HCT116 (cell line): Measurements from ENCODE around the gene OCEL1. TPM values are rescaled to one million over a fixed set of nuclear protein-coding genes. Genes with fewer than 3 reads are reported as not detected.

Experiments
- ATAC-seq: fragments of 200-7000 bp; cut with Tn5 transposase; 2 replicates; pipeline ENCODE4 v1.9.1; 2020; ENCODE audit warnings: mild to moderate bottlenecking, moderate library complexity
- BruUV-seq: library from RNA; stranded (reverse); fragments of 400-500 nt; replicated peaks from 2 replicates; lab custom pipeline; 2021; lab: Mats Ljungman, UMichigan
- CTCF ChIA-PET: fragments of 300-600 bp; sonication (Branson Sonifier 250); formaldehyde crosslinking; loops from one replicate; lab custom pipeline; 2021; ENCODE audit warnings: antibody characterized with exemption; lab: Charles Lee
- POLR2A ChIA-PET: fragments of 300-600, 350-600 bp; sonication (Branson Sonifier 250); formaldehyde crosslinking; loops from one replicate; lab custom pipeline; 2021; ENCODE audit warnings: antibody characterized with exemption; lab: Charles Lee
- RAD21 ChIA-PET, 2 experiments: fragments of 300-600 bp; sonication (Branson Sonifier 250); formaldehyde crosslinking; loops; one replicate each; lab custom pipeline; 2023; ENCODE audit warnings: low total read pairs in 2 of 2; ENCODE audit not compliant: uncharacterized antibody in 2 of 2, unreplicated experiment in 2 of 2, low non-redundant PET in 1 of 2; lab: Charles Lee
- DNase-seq: peaks from one replicate; pipeline ENCODE4 v3.0.0-alpha.2; 2010; ENCODE audit warnings: low read depth, low spot score
- H2AFZ ChIP-seq: fragments of 200-600 bp; shearing (Covaris generic), sonication (generic); 2 replicates; pipeline ENCODE4 v1.6.1; 2017; ENCODE audit warnings: low read depth, mixed run types, mixed read lengths, antibody characterized with exemption, low read length; ENCODE audit not compliant: poor library complexity, severe bottlenecking
- H3K27ac ChIP-seq: 2 replicates; pipeline ENCODE4 v1.5.1; 2012; ENCODE audit warnings: low read depth, low read length
- H3K27me3 ChIP-seq: fragments of 200-600 bp; sonication (generic); 2 replicates; pipeline ENCODE4 v1.6.1; 2016; ENCODE audit warnings: mixed run types, low read length, mixed read lengths; ENCODE audit not compliant: insufficient read depth
- H3K36me3 ChIP-seq, 2 experiments: fragments of 200-500 bp in 1 of 2; fragments of 200-600 bp in 1 of 2; sonication (Bioruptor generic) in 1 of 2; sonication (generic) in 1 of 2; 2 replicates each; pipeline versions ENCODE4 v1.5.1 to v1.6.1; 2014 to 2016; ENCODE audit warnings: low read length in 2 of 2, inconsistent platforms in 1 of 2, mixed read lengths in 1 of 2, mixed run types in 1 of 2; ENCODE audit not compliant: insufficient read depth in 2 of 2, control insufficient read depth in 1 of 2
- H3K4me1 ChIP-seq, 2 experiments: fragments of 200-600 bp in 1 of 2; sonication (generic) in 1 of 2; 2 replicates each; pipeline versions ENCODE4 v1.5.1 to v1.6.1; 2012 to 2017; ENCODE audit warnings: low read length in 2 of 2, inconsistent platforms in 1 of 2, mild to moderate bottlenecking in 1 of 2, mixed read lengths in 1 of 2, mixed run types in 1 of 2, moderate library complexity in 1 of 2; ENCODE audit not compliant: insufficient read depth in 2 of 2, control insufficient read depth in 1 of 2
- H3K4me2 ChIP-seq: fragments of 200-600 bp; sonication (generic); 2 replicates; pipeline ENCODE4 v1.6.1; 2017; ENCODE audit warnings: mixed run types, low read length, mixed read lengths
- H3K4me3 ChIP-seq, 2 experiments: fragments of 200-600 bp in 1 of 2; sonication (generic) in 1 of 2; replicated peaks in 1 of 2; 2 replicates each; pipeline ENCODE4 v1.5.1; 2011 to 2016; ENCODE audit warnings: low read length in 2 of 2, control low read depth in 1 of 2, low read depth in 1 of 2, mild to moderate bottlenecking in 1 of 2, mixed read lengths in 1 of 2, mixed run types in 1 of 2
- H3K79me2 ChIP-seq: fragments of 200-600 bp; sonication (generic); 2 replicates; pipeline ENCODE4 v1.6.1; 2017; ENCODE audit warnings: mild to moderate bottlenecking, mixed run types, low read length, moderate library complexity, mixed read lengths; ENCODE audit not compliant: insufficient read depth
- H3K9ac ChIP-seq: fragments of 200-600 bp; sonication (generic); 2 replicates; pipeline ENCODE4 v1.6.1; 2016; ENCODE audit warnings: low read length, mixed read lengths
- H3K9me2 ChIP-seq: fragments of 200-600 bp; sonication (generic), shearing (Covaris generic); 2 replicates; pipeline ENCODE4 v1.6.1; 2017; ENCODE audit warnings: mixed run types, mild to moderate bottlenecking, moderate library complexity; ENCODE audit not compliant: insufficient read depth
- H3K9me3 ChIP-seq, 2 experiments: fragments of 200-500 bp in 1 of 2; fragments of 200-600 bp in 1 of 2; sonication (Bioruptor generic) in 1 of 2; sonication (generic) in 1 of 2; 2 replicates each; pipeline ENCODE4 v1.6.1; 2014 to 2017; ENCODE audit warnings: low read length in 2 of 2, mixed read lengths in 2 of 2, inconsistent platforms in 1 of 2, low read depth in 1 of 2, mild to moderate bottlenecking in 1 of 2, mixed run types in 1 of 2, moderate library complexity in 1 of 2; ENCODE audit not compliant: control insufficient read depth in 1 of 2, insufficient read depth in 1 of 2
- H4K20me1 ChIP-seq: fragments of 200-600 bp; sonication (generic), shearing (Covaris generic); 2 replicates; pipeline ENCODE4 v1.6.1; 2017; ENCODE audit warnings: mixed run types, mild to moderate bottlenecking, moderate library complexity; ENCODE audit not compliant: insufficient read depth
- CBX3 ChIP-seq: IDR thresholded peaks from 2 replicates; pipeline ENCODE4 v1.6.1; 2012; ENCODE audit warnings: low read depth
- CTCF ChIP-seq, 3 experiments: fragments of 200-600 bp in 1 of 3; sonication (generic) in 1 of 3; IDR thresholded peaks in 2 of 3; conservative IDR thresholded peaks in 1 of 3; 2 replicates each; pipeline ENCODE4 v1.5.1; 2012 to 2017; ENCODE audit warnings: low read depth in 2 of 3, low read length in 2 of 3, antibody characterized with exemption in 1 of 3, borderline replicate concordance in 1 of 3, control low read depth in 1 of 3, mild to moderate bottlenecking in 1 of 3, mixed read lengths in 1 of 3, mixed run types in 1 of 3, moderate library complexity in 1 of 3; ENCODE audit not compliant: insufficient read depth in 1 of 3
- EGR1 ChIP-seq: IDR thresholded peaks from 2 replicates; pipeline ENCODE4 v1.6.1; 2012; ENCODE audit warnings: low read depth
- EZH2 ChIP-seq: fragments of 200-600 bp; sonication (generic); IDR thresholded peaks from 2 replicates; pipeline ENCODE4 v1.6.1; 2017; ENCODE audit warnings: antibody characterized with exemption, mixed run types
- MAX ChIP-seq: IDR thresholded peaks from 2 replicates; pipeline ENCODE4 v1.6.1; 2012
- POLR2A ChIP-seq: IDR thresholded peaks from 2 replicates; pipeline ENCODE4 v1.7.0; 2011; ENCODE audit warnings: borderline replicate concordance; ENCODE audit not compliant: insufficient read depth, insufficient read length; ENCODE audit errors: extremely low read depth
- POLR2AphosphoS5 ChIP-seq: IDR thresholded peaks from 2 replicates; pipeline ENCODE4 v1.6.1; 2011; ENCODE audit warnings: mild to moderate bottlenecking, low read depth, low read length, moderate library complexity
- RAD21 ChIP-seq: IDR thresholded peaks from 2 replicates; pipeline ENCODE4 v1.6.1; 2012; ENCODE audit warnings: low read depth, mild to moderate bottlenecking
- YY1 ChIP-seq: IDR thresholded peaks from 2 replicates; pipeline ENCODE4 v1.6.1; 2011; ENCODE audit warnings: low read length, low read depth, moderate library complexity, mild to moderate bottlenecking; ENCODE audit not compliant: insufficient replicate concordance; ENCODE audit errors: extremely low read depth
- ZBTB33 ChIP-seq: IDR thresholded peaks from 2 replicates; pipeline ENCODE4 v1.6.1; 2011; ENCODE audit warnings: mild to moderate bottlenecking, low read length, moderate library complexity; ENCODE audit not compliant: insufficient replicate concordance; ENCODE audit errors: extremely low read depth
- intact Hi-C: fragments of 100-400 bp; cut with micrococcal nuclease; formaldehyde crosslinking; loops from 2 replicates; pipeline ENCODE4 v1.10.0; 2022
- total RNA-seq: library from RNA; stranded (reverse); gene quantifications from one replicate; pipeline ENCODE4 v1.2.1, GENCODE V29; 2021; ENCODE audit not compliant: unreplicated experiment

Gene OCEL1
- total RNA-seq, 1 experiment from 2014 or later, result 39.8 TPM

- peak overlapping the region; percentile 95 for H2AFZ ChIP-seq
- H4K20me1 ChIP-seq, result no peaks in the 10 kb centered on the region
- DNase-seq (peak; percentile 81), ATAC-seq (peak; percentile 100)
- ChIA-PET CTCF (interaction anchor here (0.8 to 1.9 kb wide), 5 partner anchors 11 to 48 kb away, joined by 3 to 8 read pairs (median 7); partner anchors contain the start of genes DDA1 and MRPL34), POLR2A (interaction anchor here (0.6 to 1.3 kb wide), 3 partner anchors 25 to 48 kb away, joined by 3 to 4 read pairs (median 3); partner anchors contain the start of gene DDA1), RAD21 (interaction anchor here in 1 of 2 experiments (1.1 kb wide), 1 partner anchor 12 kb away, joined by 3 read pairs; no protein-coding TSS in a partner anchor)
- H3K9ac ChIP-seq, result peak overlapping the region; percentile 34; the same call in 1 of the 2 replicates
- peak overlapping the region; percentile 30 for H3K4me2 ChIP-seq
- H3K4me3 ChIP-seq, result no peak overlapping the region
- BruUV-seq, result no TSS peak
- no peaks in the 10 kb centered on the region for H3K9me3 ChIP-seq
- intact Hi-C loops, result no loop called here
- no peaks in the 10 kb centered on the region for H3K36me3 ChIP-seq
- H3K9me2 ChIP-seq, result no peaks in the 10 kb centered on the region
- peaks cover 0 to 8% of the 10 kb centered on the region in 2 experiments; a peak in 3 of 4 replicates for H3K4me1 ChIP-seq
- H3K27me3 ChIP-seq, result no peaks in the 10 kb centered on the region
- peak; percentile 79 to 94 (median 93) for TF ChIP-seq CTCF (IDR thresholded peaks at IDR 0.05 in 2 of 3, conservative IDR thresholded peaks at IDR 0.05 in 1 of 3; ENCODE audit: borderline replicate concordance in 1 of 3, insufficient read depth in 1 of 3, low read depth in 2 of 3, low read length in 2 of 3)
- TF ChIP-seq EZH2, result no peak
- TF ChIP-seq POLR2AphosphoS5, result peak; percentile 30; the same call in 1 of the 2 replicates
- no peak for TF ChIP-seq ZBTB33
- peak; percentile 53 for TF ChIP-seq POLR2A
- peak; percentile 44 for TF ChIP-seq YY1
- 0 out of 2 replicates have a peak, but pooled peaks have one; percentile 45 for TF ChIP-seq CBX3
- TF ChIP-seq RAD21, result peak; percentile 74
- peak; percentile 83 for TF ChIP-seq MAX
- no peak for TF ChIP-seq EGR1
- no peak overlapping the region for H3K27ac ChIP-seq
- no peaks in the 10 kb centered on the region for H3K79me2 ChIP-seq
These were observed 34.9 kb downstream of the OCEL1 start for GRCh38 chr19:17260842-17261325.
